Gastrocnemius medialis (tissue), 4 donors: Measurements from ENCODE around the gene GKN2. TPM values are rescaled to one million over a fixed set of nuclear protein-coding genes. Genes with fewer than 3 reads are reported as not detected.

Experiments
- ATAC-seq, 2 donors: fragments of 150-250 bp; one replicate each; pipeline ENCODE4 v1.9.1; 2016
- DNase-seq, 2 donors: peaks; one replicate each; pipeline ENCODE4 v3.0.0-alpha.2; 2019
- H3K27ac ChIP-seq, 4 donors: fragments of 200-600 bp; sonication (generic); 1 replicate in 1 of 4; 2 replicates in 3 of 4; pipeline ENCODE4 v1.5.1; 2016 to 2018; ENCODE audit warnings: mild to moderate bottlenecking in 2 of 4, moderate library complexity in 1 of 4
- H3K27me3 ChIP-seq, 3 donors: fragments of 200-600 bp; sonication (generic) in 2 of 3; 1 replicate in 1 of 3; 2 replicates in 2 of 3; pipeline versions ENCODE4 v1.5.1 to v1.6.0; 2016 to 2019; ENCODE audit warnings: mild to moderate bottlenecking in 1 of 3, moderate library complexity in 1 of 3
- H3K36me3 ChIP-seq, 2 donors: fragments of 200-600 bp; sonication (generic) in 1 of 2; one replicate each; pipeline ENCODE4 v1.5.1; 2017 to 2018
- H3K4me1 ChIP-seq, 2 donors: fragments of 200-600 bp; sonication (generic) in 1 of 2; one replicate each; pipeline ENCODE4 v1.5.1; 2016 to 2017; ENCODE audit warnings: mild to moderate bottlenecking in 2 of 2
- H3K4me3 ChIP-seq, 4 donors: fragments of 200-600 bp; sonication (generic) in 3 of 4; 1 replicate in 1 of 4; 2 replicates in 3 of 4; pipeline ENCODE4 v1.5.1; 2016 to 2019; ENCODE audit warnings: mild to moderate bottlenecking in 2 of 4
- H3K9me3 ChIP-seq, 3 donors: fragments of 200-600 bp; sonication (generic) in 2 of 3; 1 replicate in 1 of 3; 2 replicates in 2 of 3; pipeline ENCODE4 v1.5.1; 2016 to 2019
- POLR2A ChIP-seq, 2 donors: fragments of 450-650 bp; IDR thresholded peaks; one replicate each; pipeline ENCODE4 v1.6.1; 2017; ENCODE audit warnings: antibody characterized with exemption in 2 of 2, mild to moderate bottlenecking in 2 of 2, moderate library complexity in 2 of 2
- in situ Hi-C, 4 donors: fragments of 200-750 bp; cut with MboI; loops; one replicate each; pipeline versions ENCODE4 v1.15.0 to v1.8.0; 2017; ENCODE audit warnings: low sequenced_read_pairs in 4 of 4
- intact Hi-C: fragments of 100-400 bp; cut with DNase I; formaldehyde crosslinking; loops from one replicate; pipeline ENCODE4 v1.15.1; 2023; ENCODE audit warnings: low total_unique reads
- total RNA-seq, 4 donors: library from RNA; depleted of rRNA; stranded (reverse); fragments of >200 nt; gene quantifications; one replicate each; pipeline versions ENCODE4 v1.1.0 to v1.2.3, GENCODE V29; 2016
- TF ChIP-seq, protein P1 (sequence below), 5 experiments: fragments of 450-650 bp in 3 of 5; fragments of 200-600 bp in 2 of 5; sonication (generic) in 2 of 5; IDR thresholded peaks in 4 of 5; conservative IDR thresholded peaks in 1 of 5; 1 replicate in 4 of 5; 2 replicates in 1 of 5; pipeline ENCODE4 v1.5.1; 2016 to 2019; ENCODE audit warnings: antibody characterized with exemption in 5 of 5, mild to moderate bottlenecking in 3 of 5, moderate library complexity in 3 of 5

The GKN2 gene
- total RNA-seq, 4 donors from 2014 or later: not detected

DNA sequence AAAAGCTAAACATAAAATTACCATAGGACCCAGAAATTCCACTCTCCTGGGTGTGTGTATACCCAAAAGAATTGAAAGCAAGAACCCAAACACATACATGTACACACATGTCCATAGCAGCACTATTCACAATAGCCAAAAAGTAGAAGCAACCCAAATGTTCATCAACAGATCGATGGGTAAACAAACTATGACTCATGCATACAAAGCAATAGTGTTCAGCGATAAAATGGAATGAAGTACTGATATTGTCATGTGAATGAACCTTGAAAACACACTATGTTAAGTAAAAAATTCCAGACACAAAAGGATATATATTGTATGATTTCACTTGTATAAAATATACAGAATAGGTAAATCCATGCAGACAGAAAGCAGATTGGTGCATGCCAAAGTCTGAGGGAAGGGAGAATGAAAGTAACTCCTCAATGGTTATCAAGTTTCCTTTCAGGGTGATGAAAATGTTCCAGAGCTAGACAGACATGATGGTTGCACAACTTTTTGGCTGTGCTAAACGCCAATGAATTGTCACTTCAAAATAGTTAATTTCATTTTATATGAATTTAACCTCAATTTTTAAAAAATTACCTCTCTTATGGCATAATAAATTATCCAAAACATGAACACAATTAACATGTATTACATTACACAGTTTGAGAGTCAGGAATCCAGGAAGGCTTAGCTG, 35.5 kb downstream of the GKN2 start:
- in situ Hi-C loops (loop anchor here in 2 of 4 donors (5.0 to 25.0 kb wide), 4 partner anchors 165 to 432 kb away; partner anchors contain the start of gene ARHGAP25 (in 1 of the 2)), intact Hi-C loops (no loop called here)
- Histone ChIP-seq H3K36me3 (no peaks in the 10 kb centered on the region), H3K27ac (no peak overlapping the region), H3K4me3 (no peak overlapping the region), H3K9me3 (no peaks in the 10 kb centered on the region), H3K4me1 (no peaks in the 10 kb centered on the region), H3K27me3 (no peaks in the 10 kb centered on the region)
- TF ChIP-seq POLR2A (IDR thresholded peaks at IDR 0.05): no peak
- TF ChIP-seq, protein P1, sequence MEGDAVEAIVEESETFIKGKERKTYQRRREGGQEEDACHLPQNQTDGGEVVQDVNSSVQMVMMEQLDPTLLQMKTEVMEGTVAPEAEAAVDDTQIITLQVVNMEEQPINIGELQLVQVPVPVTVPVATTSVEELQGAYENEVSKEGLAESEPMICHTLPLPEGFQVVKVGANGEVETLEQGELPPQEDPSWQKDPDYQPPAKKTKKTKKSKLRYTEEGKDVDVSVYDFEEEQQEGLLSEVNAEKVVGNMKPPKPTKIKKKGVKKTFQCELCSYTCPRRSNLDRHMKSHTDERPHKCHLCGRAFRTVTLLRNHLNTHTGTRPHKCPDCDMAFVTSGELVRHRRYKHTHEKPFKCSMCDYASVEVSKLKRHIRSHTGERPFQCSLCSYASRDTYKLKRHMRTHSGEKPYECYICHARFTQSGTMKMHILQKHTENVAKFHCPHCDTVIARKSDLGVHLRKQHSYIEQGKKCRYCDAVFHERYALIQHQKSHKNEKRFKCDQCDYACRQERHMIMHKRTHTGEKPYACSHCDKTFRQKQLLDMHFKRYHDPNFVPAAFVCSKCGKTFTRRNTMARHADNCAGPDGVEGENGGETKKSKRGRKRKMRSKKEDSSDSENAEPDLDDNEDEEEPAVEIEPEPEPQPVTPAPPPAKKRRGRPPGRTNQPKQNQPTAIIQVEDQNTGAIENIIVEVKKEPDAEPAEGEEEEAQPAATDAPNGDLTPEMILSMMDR (IDR thresholded peaks at IDR 0.05 in 4 of 5, conservative IDR thresholded peaks at IDR 0.05 in 1 of 5): no peak
- ATAC-seq (peak in 1 of 2 donors; percentile 50), DNase-seq (no peak)

DNA sequence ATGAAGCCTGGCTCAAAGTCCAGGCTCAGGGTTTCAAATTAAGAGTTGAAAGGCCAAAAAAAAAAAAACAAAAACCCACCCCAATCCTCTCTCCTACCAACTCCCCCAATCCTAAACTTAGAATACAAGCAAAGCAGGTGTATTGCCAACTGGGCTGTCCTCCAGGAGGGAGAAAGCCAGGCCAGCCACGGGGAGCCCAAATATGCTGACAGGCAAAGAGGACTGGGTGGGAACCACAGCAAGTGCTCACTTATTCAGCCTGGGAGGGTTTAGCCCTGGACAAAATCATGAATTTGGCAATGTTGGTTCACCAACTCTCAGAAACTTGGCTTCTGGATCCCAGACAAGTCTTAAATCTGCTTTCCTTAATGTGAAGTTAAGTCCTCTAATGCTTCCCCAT, 36.5 kb downstream of the GKN2 start:
- intact Hi-C loops (no loop called here), in situ Hi-C loops (loop anchor here in 2 of 4 donors (5.0 to 25.0 kb wide), 4 partner anchors 164 to 431 kb away; partner anchors contain the start of gene ARHGAP25 (in 1 of the 2))

DNA sequence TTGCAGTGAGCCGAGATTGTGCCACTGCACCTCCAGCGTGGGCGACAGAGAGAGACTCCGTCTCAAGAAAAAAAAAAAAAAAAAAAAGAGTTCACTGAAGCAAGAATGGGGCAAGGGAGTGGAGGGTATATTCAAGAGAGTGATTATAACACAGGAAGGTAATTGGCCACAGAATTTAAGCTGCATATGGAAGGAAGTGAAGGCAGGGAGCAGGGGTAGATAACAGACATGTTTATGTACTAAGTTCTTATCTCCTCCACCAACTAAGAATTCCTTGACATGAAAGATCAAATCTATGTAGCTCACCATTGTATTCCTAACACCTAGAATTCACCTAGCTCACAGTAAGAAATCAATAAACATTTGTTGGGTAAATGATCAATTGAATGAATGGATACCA, 37.3 kb downstream of the GKN2 start:
- in situ Hi-C loops: loop anchor here in 2 of 4 donors (5.0 to 25.0 kb wide), 4 partner anchors 163 to 431 kb away; partner anchors contain the start of gene ARHGAP25 (in 1 of the 2)
- DNase-seq: no peak
- H3K27me3 ChIP-seq: no peaks in the 10 kb centered on the region
- H3K36me3 ChIP-seq: no peaks in the 10 kb centered on the region
- H3K4me1 ChIP-seq: no peaks in the 10 kb centered on the region
- TF ChIP-seq POLR2A (IDR thresholded peaks at IDR 0.05): no peak
- TF ChIP-seq, protein P1 (IDR thresholded peaks at IDR 0.05 in 4 of 5, conservative IDR thresholded peaks at IDR 0.05 in 1 of 5): no peak
- H3K9me3 ChIP-seq: no peaks in the 10 kb centered on the region
- intact Hi-C loops: no loop called here
- H3K27ac ChIP-seq: no peak overlapping the region
- ATAC-seq: no peak
- H3K4me3 ChIP-seq: no peak overlapping the region

More for the DNA sequence above, 36.5 kb downstream of the GKN2 start:
- H3K27me3 ChIP-seq: no peaks in the 10 kb centered on the region
- no peak overlapping the region for H3K27ac ChIP-seq
- no peak overlapping the region for H3K4me3 ChIP-seq
- no peak for ATAC-seq
- no peaks in the 10 kb centered on the region for H3K9me3 ChIP-seq
- no peaks in the 10 kb centered on the region for H3K36me3 ChIP-seq
- peak in 1 of 2 donors; percentile 21 for DNase-seq
- H3K4me1 ChIP-seq: no peaks in the 10 kb centered on the region
- TF ChIP-seq, protein P1 (IDR thresholded peaks at IDR 0.05 in 4 of 5, conservative IDR thresholded peaks at IDR 0.05 in 1 of 5): no peak
- no peak for TF ChIP-seq POLR2A (IDR thresholded peaks at IDR 0.05)

DNA sequence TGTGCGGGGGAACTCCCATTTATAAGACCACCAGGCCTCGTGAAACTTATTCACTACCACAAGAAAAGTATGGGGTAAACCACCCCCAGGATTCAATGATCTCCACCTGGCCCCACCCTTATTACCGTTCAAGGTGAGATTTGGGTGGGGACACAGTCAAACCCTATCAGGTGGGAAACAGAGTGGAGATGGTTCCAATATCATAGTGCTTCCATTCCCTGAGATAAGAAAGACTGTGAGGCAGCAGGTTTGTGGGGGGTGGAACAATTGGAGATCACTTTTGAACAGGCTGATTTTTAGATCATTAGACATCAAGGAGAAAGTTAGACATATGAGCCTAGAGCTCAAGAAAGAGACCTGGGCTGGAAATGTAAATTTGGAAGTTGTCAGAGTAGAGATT, 39.3 kb downstream of the GKN2 start:
- Histone ChIP-seq H3K9me3 (no peaks in the 10 kb centered on the region), H3K4me1 (peaks cover 7 to 8% of the 10 kb centered on the region in 2 donors), H3K27ac (no peak overlapping the region), H3K27me3 (no peaks in the 10 kb centered on the region), H3K36me3 (no peaks in the 10 kb centered on the region), H3K4me3 (no peak overlapping the region)
- no peak for TF ChIP-seq POLR2A (IDR thresholded peaks at IDR 0.05)
- TF ChIP-seq, protein P1 (IDR thresholded peaks at IDR 0.05 in 4 of 5, conservative IDR thresholded peaks at IDR 0.05 in 1 of 5): no peak
- DNase-seq (no peak), ATAC-seq (no peak)
- in situ Hi-C loops (loop anchor here in 2 of 4 donors (10.0 to 25.0 kb wide), 3 partner anchors 176 to 429 kb away; partner anchors contain the start of gene ARHGAP25 (in 1 of the 2)), intact Hi-C loops (no loop called here)
